GM18520 (cell line): Measurements from ENCODE around the gene PDLIM1.
"Not testable (repeated sequence)": the region's sequence is repeated elsewhere in the genome, so short reads cannot be mapped to it uniquely, and the experiment has no call there.

ENCODE experiments used
- ATAC-seq: cut with Tn5 transposase; IDR thresholded peaks from one replicate; pipeline ENCODE4 v1.9.1; 2021; ENCODE audit not compliant: unreplicated experiment

Gene PDLIM1

DNA sequence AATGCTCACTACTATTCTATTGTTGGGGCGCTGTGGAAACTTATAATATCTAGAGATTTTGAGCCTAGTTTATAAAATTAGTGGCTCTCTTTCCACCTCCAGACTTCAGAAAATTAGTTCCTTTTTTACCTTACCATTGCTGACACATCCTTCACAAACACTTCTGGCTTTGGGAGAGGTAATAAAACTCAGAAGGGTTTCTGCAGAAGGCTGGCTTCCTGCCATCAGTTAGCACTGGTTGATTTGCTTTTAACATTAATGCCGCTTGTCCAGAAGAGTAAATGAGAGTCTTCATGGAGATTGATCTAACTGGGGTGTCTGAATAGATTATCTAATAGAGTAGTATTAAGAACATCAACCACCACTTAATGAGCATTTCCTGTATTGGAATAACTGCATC lies 76.4 kb downstream of the PDLIM1 start:
- ATAC-seq = no peak

GRCh38 chr10:95211606-95212279 lies 79.1 kb downstream of the PDLIM1 start:
- ATAC-seq = no peak

DNA sequence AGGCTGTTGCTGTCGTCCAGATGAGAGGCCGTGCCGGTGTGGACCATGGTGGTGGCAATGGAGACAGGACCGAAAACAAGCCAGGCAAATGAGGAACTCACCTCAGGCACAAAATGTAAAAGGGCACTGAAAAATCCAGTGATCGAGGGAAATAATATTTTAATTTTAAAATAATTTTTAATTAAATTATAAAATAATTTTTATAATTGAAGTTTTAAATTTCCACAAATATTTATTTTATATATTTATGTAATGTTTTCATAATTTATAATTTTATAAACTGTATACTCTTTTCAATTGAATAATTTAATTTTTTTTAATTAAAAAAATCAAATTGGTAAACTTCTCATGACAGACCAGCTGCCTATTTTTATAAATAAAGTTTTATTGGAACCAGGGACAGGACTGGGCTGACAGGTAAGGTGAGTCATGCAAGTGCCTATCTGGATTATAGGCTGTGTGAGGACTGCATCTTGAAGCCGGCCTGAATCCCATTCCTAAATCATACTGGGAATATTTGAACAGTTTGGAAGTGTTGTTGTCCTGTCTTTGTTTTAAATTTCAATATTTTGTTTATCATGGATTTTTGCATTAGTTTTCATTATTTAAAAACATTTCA lies 81.2 kb downstream of the PDLIM1 start:
- no peak for ATAC-seq

- no peak for ATAC-seq
Observed at GRCh38 chr10:95208702-95209391, 82.0 kb downstream of the PDLIM1 start.

DNA sequence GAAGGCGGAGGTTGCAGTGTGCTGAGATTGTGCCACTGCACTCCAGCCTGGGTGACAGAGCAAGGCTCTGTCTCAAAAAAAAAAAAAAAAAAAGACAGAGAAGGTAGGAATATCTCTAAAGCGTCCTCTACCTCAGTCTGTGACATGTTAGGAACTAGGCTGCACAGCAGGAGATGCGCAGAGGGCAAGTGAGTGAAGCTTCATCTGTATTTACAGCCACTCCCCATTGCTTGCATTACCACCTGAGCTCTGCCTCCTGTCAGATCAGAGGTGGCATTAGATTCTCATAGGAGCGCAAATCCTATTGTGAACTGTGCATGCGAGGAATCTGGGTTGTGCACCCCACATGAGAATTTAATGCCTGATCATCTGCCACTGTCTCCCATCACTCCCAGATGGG lies 87.9 kb downstream of the PDLIM1 start:
- ATAC-seq = not testable (repeated sequence)

DNA sequence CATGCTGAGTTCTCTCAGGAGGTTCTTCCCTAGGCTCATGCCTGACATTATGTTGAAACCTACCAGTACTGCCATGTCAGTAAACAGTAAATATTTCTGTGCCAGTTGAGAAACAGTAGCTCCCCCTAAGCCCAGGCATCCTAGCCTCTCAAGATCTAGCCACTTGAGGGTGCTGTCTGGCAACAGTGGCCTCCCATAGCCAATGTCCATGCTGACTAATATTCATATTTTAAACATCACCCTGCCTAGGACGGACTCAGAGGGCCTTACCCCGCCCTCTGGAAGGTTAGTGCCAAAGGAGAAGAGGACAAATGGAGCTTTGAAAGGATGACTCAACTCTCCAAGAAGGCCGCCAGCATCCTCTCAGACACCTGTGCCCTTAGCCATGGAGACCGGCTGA lies 89.1 kb downstream of the PDLIM1 start:
- no peak for ATAC-seq

DNA sequence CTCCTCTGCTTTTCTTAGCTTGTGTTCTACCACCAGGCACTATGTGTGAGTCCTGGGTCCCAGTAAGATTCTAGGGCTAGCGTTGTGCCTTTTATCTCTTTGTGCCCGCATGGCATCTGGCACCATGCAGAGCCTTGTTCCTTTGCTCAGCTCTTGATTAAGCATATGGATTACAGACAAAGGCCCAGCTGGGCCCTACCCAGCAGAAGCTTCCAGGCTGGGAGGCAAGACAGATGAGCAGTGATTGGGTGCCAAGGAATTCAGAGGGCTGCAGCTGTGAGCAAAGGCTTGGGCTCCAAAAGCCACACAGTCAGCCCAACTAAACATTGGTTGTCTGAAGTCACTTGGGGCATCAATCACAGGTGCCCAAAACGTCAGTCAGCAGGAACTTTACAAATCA lies 94.8 kb downstream of the PDLIM1 start:
- ATAC-seq = no peak

DNA sequence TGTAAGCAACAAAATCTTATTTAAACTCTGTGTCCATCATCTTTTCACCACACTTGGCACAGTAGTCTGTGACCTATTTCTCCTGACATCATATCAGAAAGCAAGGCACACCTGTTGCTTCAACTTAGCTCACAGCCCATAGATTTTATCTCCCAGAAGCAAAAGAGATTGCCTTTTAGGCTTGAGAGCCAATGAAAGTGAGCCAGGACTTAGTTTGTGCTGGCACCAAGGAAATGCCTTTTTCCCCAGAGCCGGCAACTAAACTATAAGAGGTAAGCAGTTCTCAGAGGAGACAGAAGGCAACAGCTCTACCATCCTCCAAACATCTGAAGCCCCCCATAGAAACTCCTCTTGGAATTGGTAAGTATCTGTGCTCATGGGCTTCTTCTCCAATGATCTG lies 96.9 kb downstream of the PDLIM1 start, which contains the start of gene ACSM6:
Gene ACSM6 (plus strand): TSS at position 295 of the 400 bp plus-strand sequence. CDS start 248 bp downstream, outside the sequence.
- ATAC-seq = no peak

- ATAC-seq = no peak
Observed at GRCh38 chr10:95188593-95188992, 102.2 kb downstream of the PDLIM1 start.

DNA sequence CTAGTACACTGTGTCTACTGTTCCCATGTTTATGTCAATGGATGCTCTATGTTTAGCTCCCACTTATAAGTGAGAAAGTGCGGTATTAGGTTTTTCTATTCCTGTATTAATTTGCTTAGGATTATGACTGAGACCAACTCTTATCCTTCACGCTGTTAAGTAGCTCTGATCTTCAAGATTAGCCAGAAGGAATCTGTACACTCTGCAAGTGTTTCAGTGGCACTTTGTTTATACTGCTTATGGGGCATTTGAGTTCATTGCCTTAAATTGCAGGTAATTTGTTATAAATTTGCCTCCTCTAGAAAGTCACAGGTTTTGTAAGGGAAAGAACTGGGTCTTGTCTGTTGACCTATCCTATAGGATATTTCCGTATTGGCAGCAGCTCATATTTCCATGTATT lies 103.2 kb downstream of the PDLIM1 start:
- ATAC-seq = no peak
